ENCODE results near the gene PREX1.
A peak's percentile ranks its signal among the peaks of the same experiment; 100 is the strongest.

Gene PREX1

GRCh38 chr20:48621376-48622078 lies 206.3 kb downstream of the PREX1 start:
- DNase-seq (ENCODE audit: low read depth), result no peak

GRCh38 chr20:48620507-48621375 lies 207.1 kb downstream of the PREX1 start:
- DNase-seq (ENCODE audit: low read depth), result peak; percentile 55

DNA sequence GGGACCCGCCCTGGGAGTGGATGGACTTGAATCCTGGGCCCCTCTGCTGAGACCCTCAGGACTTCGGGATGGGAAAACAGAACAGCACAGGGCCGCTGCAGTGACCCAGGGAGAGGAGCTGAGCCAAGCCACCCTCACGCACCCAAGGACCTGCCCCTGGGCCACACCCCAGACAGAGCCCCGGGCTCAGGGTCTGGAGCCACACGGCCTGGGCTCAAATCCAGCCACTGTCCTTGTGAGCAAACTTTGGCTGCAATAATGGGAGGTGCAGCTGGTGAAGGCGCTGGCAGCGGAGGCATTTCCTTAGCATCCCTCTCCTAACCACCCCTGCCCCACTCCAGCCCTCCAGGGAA lies 207.7 kb downstream of the PREX1 start:
- DNase-seq (ENCODE audit: low read depth), result no peak

- no peak for DNase-seq (ENCODE audit: low read depth)
Measured at GRCh38 chr20:48619126-48620101, 208.4 kb downstream of the PREX1 start.

- no peak for DNase-seq (ENCODE audit: low read depth)
Measured at GRCh38 chr20:48618631-48619030, 209.2 kb downstream of the PREX1 start.

GRCh38 chr20:48618052-48618451 lies 209.7 kb downstream of the PREX1 start:
- no peak for DNase-seq (ENCODE audit: low read depth)

DNA sequence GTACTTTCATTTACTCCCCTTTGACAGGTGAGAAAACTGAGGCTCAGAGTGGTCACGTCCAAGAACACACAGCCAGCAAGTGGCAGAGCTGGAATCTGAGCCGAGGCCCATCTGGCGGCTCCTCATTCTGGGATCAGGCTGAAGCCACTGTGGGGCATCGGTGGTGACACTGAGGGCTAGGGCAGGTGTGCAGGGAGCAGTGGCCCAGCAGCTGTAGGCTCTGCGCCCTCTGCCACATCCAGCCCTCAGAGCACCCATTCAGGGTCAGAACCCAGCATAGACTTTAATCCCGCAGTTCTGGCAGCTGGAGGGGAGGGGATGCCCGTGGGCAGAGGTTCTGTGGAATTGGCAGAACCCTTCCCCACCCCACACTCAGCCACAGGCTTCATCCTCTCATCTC lies 210.3 kb downstream of the PREX1 start:
- no peak for DNase-seq (ENCODE audit: low read depth)

GRCh38 chr20:48616481-48616880 lies 211.3 kb downstream of the PREX1 start:
- no peak for DNase-seq (ENCODE audit: low read depth)

DNA sequence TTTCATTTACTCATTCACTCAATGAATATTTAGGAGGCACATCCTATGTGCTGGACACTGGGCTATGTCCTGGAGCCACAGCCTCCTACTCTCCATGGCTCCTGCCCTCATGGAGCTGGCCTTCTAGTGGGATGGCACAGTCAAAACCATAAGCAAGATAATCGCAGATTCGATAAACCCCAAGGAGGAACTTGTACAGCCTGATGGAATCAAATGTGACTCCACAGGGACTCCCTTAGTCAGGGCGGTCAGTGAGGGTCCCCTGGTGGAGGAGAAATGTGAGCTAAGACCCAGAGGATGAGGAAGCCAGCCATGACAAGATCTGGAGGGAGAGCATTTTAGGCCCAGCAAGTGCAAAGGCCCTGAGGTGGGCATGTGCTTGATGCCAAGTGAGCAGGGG lies 211.9 kb downstream of the PREX1 start:
- no peak for DNase-seq (ENCODE audit: low read depth)

DNA sequence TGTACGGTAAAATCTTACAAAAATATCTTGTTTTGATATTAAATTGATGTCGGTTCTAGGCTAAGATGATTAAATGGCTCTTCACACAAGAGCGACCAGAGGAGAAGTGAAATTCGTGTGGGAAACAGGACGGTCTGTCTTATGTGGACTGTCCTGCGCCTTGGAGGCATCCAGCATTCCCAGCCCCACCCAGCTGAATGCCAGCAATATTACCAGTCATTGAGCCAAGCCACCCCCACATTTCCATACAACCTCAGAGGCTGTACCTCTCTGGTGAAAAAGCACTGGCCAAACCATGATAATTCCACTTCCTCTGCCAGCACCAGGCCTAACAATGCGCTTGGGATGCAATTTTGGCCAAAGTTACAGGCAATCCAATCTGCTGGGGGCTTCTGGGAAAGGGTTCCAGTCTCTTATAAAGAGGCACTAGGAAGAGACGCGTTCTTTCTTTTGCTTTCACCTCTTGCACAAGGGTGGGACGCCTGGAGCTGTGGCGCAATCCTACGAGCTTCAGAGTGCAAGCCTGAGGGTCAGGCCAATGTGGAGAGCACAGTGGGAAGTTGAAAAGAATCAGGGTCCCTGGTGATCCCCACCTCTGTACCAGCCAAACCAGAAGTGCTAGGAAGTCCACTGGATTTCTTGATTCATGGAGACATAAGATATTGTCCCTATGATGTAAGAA lies 213.1 kb downstream of the PREX1 start:
- no peak for DNase-seq (ENCODE audit: low read depth)

DNA sequence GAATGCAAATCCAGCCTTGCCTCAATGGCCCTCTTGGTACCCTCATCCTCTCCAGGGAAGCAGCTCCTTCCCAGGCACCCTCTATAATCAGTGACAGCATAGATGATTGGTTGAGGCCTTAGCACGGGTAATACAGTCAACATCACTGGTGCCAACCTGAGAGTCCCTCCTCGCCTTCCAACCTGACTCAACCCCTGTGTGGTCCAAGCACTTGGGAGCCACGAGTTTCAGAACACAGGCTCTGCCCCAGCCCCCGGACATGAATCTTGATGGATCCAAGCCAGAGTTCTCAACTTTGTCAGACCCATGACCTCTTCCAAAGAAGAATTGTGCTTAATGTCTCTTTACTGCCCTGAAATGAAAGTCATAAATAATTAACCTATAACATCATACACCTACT lies 213.9 kb downstream of the PREX1 start:
- no peak for DNase-seq (ENCODE audit: low read depth)

DNA sequence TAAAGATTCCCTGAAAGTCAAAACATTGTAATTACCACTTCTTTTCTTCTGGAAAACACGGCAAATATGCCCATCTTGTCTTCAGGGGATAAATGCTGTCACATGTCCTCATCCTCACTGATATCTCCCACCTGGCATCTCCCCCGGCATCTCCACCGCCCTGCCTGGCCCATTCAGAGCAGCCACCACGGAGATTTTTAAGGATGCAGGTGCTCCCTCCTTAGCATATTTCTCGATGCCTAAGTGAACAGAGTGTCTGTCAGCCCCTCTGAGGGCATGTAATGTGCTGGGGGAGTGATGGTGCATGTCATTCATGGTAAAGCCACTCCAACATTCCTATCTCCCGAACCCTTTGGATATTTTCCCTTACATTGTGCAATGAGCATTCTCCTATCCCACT lies 215.5 kb downstream of the PREX1 start:
- DNase-seq (ENCODE audit: low read depth), result no peak

GRCh38 chr20:48610996-48611395 lies 216.8 kb downstream of the PREX1 start:
- DNase-seq (ENCODE audit: low read depth), result no peak

- DNase-seq (ENCODE audit: low read depth), result no peak
Measured at GRCh38 chr20:48609491-48609978, 218.3 kb downstream of the PREX1 start.

DNA sequence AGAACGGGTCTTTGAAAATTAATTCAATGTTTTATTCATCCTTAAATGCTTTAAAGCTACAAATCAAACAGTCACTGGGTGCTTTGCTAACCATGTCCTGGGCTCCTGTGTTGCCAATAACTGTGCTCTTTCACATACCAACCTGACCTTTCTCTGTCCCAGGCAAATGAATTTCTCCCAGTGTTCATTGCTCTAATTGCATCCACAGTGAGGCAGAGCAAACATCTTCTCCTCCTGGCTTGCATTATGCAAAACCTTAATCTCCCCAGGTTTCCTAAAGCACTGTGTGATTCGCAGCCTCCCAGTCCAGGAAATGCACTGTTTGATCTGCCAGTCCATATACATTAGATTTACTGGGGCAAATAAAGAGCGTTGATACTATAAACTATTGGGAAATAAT lies 219.0 kb downstream of the PREX1 start:
- no peak for DNase-seq (ENCODE audit: low read depth)

GRCh38 chr20:48607544-48607865 lies 220.3 kb downstream of the PREX1 start:
- DNase-seq (ENCODE audit: low read depth), result no peak

- DNase-seq (ENCODE audit: low read depth), result no peak
Measured at GRCh38 chr20:48606841-48607543, 220.8 kb downstream of the PREX1 start.

DNA sequence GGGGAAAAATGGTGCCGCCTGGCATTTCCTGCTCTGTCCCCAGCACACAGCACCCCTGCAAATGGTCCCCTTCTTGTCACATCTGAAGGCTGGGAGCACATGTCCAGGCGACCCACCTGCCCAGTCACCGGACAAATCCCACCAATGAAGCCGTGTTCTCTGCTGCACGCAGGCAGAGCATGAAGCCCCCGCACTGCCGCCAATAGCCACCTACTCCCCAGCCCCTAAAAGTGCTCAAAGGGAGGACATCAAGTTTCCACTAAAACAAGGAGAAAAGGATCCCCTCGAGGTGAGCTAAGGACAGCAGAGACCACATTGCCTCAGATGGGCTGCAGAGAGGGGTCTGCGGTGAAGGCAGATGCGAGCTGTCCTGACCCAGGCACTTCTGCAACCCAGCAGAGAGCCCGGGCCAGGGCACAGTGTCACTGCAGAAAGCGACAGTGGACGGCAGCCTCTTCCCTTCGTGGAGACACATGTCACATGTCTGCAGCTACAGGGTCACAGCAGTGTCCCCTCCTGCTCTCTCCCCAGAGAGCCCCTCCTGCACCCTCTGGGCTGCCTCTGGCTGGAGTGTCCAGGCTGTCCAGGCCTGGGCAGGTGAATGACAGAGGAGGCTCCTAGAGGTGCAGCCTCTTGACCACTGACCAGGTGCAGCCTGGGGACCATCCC lies 221.5 kb downstream of the PREX1 start:
- DNase-seq (ENCODE audit: low read depth), result no peak

DNA sequence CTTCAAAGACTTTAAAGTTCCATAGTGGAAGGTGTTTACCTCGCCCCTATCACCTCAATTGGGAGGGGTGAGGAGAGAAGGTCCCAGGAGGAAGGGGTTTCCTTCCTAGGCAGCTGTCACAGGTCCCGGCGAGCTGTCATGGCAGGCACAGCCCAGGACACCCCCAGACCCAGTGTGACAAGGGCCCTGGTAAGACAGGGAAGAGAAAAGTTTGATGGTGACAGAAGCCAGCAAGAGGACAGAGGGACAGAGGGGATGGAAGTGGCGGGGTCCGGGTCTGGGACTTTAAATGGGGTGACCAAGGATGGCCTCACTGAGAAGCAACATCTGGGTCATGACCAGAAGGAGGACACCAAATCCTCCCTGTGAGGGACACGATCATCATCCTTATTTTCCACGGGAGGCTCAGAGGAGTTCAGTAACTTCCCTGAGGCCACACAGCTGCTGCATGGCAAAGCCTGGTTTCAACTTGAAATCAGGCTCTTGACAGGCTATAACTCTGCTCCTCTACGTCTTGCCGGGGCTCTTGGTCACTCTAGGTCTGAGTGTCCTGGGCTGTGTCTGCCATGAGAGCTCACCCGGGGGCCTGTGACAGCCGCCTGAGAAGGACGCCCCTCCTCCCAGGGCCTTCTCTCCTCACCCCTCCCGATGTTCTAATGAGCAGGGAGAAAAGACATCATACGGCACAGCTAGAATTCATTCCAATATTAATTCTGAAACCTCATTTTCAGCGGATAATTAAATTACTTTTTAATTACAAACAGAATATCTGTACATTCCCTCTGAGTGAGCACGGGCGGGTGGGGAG lies 222.2 kb downstream of the PREX1 start:
- no peak for DNase-seq (ENCODE audit: low read depth)

DNA sequence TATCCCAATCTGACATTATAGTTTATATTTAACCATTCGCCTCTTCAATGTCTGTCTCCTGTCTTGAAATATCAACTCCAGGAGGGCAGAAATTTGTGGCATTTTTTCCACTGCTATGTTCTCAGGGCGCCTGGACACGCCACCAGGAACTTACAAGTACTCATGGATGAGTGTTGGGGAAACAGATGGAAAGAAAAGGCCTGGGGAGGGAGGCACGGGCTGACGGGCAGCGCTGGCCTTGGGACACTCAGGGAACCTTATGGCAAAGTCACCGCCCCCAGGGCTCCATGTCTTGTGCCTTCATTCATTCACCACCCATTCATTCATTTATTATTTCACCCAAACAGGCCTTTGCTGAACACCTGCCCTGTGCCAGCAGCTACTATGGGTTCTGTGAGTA lies 222.9 kb downstream of the PREX1 start:
- DNase-seq (ENCODE audit: low read depth), result no peak
